Duodenal mucosa (tissue), 2 donors: ENCODE measurements around the gene EID1.

Experiments used
- H3K27ac ChIP-seq: one replicate; pipeline ENCODE4 v1.7.0; 2013; ENCODE audit warnings: low read depth, low read length
- H3K27me3 ChIP-seq, 2 donors: one replicate each; pipeline ENCODE4 v1.7.0; 2013; ENCODE audit warnings: low read length in 2 of 2, control low read depth in 1 of 2; ENCODE audit not compliant: insufficient read depth in 2 of 2, control insufficient read depth in 1 of 2
- H3K36me3 ChIP-seq, 2 donors: one replicate each; pipeline ENCODE4 v1.7.0; 2013; ENCODE audit warnings: low read length in 2 of 2, control low read depth in 1 of 2; ENCODE audit not compliant: insufficient read depth in 2 of 2, control insufficient read depth in 1 of 2
- H3K4me1 ChIP-seq, 2 donors: one replicate each; pipeline ENCODE4 v1.7.0; 2013; ENCODE audit warnings: low read length in 2 of 2, control low read depth in 1 of 2; ENCODE audit not compliant: insufficient read depth in 2 of 2, control insufficient read depth in 1 of 2
- H3K4me3 ChIP-seq, 2 donors: one replicate each; pipeline ENCODE4 v1.7.0; 2013; ENCODE audit warnings: low read length in 2 of 2, low read depth in 1 of 2
- H3K9ac ChIP-seq, 2 donors: one replicate each; pipeline ENCODE4 v1.7.0; 2013; ENCODE audit warnings: low read length in 2 of 2, low read depth in 1 of 2
- H3K9me3 ChIP-seq, 2 donors: one replicate each; pipeline ENCODE4 v1.7.0; 2013; ENCODE audit warnings: low read length in 2 of 2, control low read depth in 1 of 2; ENCODE audit not compliant: control insufficient read depth in 1 of 2

Gene EID1

DNA sequence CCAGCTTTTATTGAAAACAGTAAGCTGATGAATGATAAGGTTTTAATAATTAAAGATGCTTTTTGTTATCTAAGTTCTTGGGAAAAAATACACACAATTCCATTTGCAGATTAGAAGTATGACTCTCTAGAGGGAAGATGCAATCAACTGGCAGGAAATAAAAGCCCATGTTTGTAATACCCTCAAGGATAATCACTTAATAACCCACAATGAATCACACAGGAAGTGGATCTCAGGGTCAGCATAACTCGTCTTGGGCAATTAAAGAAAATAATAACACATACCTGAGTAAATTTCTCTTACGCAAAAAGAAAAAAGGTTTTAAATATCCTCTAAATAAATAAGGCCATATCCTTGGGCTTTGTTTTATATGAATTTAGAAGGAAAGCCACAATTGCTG, 9.4 kb upstream of the EID1 start:
- no peak overlapping the region for H3K27ac ChIP-seq
- H3K9ac ChIP-seq = no peak overlapping the region
- no peaks in the 10 kb centered on the region for H3K9me3 ChIP-seq
- H3K4me3 ChIP-seq = no peak overlapping the region
- peaks cover 0 to 4% of the 10 kb centered on the region in 2 donors for H3K27me3 ChIP-seq
- H3K4me1 ChIP-seq = no peaks in the 10 kb centered on the region
- no peaks in the 10 kb centered on the region for H3K36me3 ChIP-seq

DNA sequence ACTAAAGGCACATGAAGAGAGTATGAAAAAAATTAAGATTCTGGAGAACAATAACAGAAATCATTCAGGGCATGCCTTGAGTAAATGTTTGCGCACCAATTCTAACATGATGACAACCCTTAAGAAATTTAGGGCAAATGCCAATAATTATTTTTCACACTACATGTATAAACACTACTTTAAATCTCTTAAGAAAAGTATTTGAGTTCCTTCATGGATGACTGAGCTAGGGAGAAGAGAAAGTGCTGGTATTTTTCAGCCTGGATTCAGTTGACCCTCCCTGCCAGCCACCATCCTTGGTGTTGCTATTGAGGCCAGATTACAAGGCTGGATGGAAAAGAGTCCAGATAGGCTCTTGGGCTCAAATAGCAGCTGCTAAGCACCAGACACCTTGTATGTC, 8.0 kb upstream of the EID1 start:
- no peak overlapping the region for H3K9ac ChIP-seq
- no peak overlapping the region for H3K27ac ChIP-seq
- no peak overlapping the region for H3K4me3 ChIP-seq
- H3K27me3 ChIP-seq = peaks cover 0 to 6% of the 10 kb centered on the region in 2 donors
- no peaks in the 10 kb centered on the region for H3K36me3 ChIP-seq
- no peaks in the 10 kb centered on the region for H3K4me1 ChIP-seq
- no peaks in the 10 kb centered on the region for H3K9me3 ChIP-seq

- H3K4me1 ChIP-seq = no peaks in the 10 kb centered on the region
- no peak overlapping the region for H3K9ac ChIP-seq
- H3K36me3 ChIP-seq = no peaks in the 10 kb centered on the region
- no peak overlapping the region for H3K27ac ChIP-seq
- H3K9me3 ChIP-seq = no peaks in the 10 kb centered on the region
- H3K27me3 ChIP-seq = peaks cover 0 to 6% of the 10 kb centered on the region in 2 donors
- H3K4me3 ChIP-seq = no peak overlapping the region
These were observed 6.4 kb upstream of the EID1 start for GRCh38 chr15:48871542-48871941.

DNA sequence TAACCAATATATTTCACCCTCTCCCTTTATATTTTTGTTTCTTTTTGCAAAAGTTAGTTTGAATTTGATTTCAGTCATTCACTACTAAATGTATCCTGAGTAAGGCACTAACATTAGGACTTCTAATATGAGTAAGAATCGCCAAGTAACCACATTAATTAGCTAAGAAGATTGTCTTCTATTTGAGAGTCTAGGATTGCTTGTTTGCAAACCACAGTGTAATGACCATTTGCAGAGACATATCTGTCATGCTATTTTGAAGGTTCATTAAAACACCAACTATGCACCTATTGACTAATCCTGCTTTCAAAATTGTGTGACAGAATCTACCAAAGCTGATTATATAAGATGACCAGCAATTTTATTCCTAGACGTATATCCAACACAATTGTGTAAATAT, 5.3 kb upstream of the EID1 start:
- no peak overlapping the region for H3K4me3 ChIP-seq
- H3K27ac ChIP-seq = no peak overlapping the region
- no peaks in the 10 kb centered on the region for H3K36me3 ChIP-seq
- peaks cover 0 to 6% of the 10 kb centered on the region in 2 donors for H3K27me3 ChIP-seq
- no peaks in the 10 kb centered on the region for H3K9me3 ChIP-seq
- H3K4me1 ChIP-seq = no peaks in the 10 kb centered on the region
- no peak overlapping the region for H3K9ac ChIP-seq

DNA sequence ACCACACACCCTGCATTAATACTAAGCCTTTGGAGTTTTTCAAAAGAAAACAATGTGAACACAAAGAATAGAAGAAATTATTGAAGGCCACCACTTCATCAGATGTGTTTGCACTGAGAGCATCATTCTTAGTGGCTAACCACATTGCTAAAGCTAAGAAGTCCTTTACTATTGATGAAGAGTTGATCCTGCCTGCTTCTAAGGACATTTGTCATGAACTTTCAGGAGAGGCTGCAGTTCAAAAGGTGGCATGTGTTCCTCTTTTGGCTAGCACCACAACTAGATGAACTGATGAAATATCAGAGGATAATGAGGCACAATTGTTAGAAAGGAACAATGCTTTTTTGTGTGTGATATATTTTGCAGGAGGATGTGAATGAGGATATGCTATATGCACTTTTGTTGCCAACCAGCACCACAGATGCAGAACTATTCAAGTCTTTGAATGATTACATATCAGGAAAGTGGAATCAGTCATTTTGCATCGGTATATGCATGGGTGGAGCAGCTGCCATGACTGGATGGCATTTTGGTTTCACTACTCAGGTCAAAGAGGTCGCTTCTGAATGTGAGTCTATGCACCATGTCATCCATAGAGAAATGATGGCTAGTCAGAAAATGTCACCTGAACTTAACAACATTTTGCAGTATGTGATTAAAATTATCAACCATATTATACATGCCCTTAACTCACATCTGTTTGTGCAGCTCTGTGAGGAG, 2.5 kb upstream of the EID1 start:
- no peak overlapping the region for H3K27ac ChIP-seq
- peaks cover 0 to 6% of the 10 kb centered on the region in 2 donors for H3K27me3 ChIP-seq

GRCh38 chr15:48876057-48876456, 1.9 kb upstream of the EID1 start:
- Histone ChIP-seq H3K27ac (no peak overlapping the region), H3K9me3 (no peaks in the 10 kb centered on the region), H3K4me1 (peaks cover 0 to 17% of the 10 kb centered on the region in 2 donors), H3K27me3 (peaks cover 0 to 6% of the 10 kb centered on the region in 2 donors), H3K36me3 (no peaks in the 10 kb centered on the region), H3K9ac (no peak overlapping the region), H3K4me3 (no peak overlapping the region)

More for the DNA sequence above, 2.5 kb upstream of the EID1 start:
- Histone ChIP-seq H3K9me3 (no peaks in the 10 kb centered on the region), H3K4me1 (peaks cover 0 to 17% of the 10 kb centered on the region in 2 donors), H3K4me3 (no peak overlapping the region), H3K9ac (no peak overlapping the region), H3K36me3 (no peaks in the 10 kb centered on the region)

DNA sequence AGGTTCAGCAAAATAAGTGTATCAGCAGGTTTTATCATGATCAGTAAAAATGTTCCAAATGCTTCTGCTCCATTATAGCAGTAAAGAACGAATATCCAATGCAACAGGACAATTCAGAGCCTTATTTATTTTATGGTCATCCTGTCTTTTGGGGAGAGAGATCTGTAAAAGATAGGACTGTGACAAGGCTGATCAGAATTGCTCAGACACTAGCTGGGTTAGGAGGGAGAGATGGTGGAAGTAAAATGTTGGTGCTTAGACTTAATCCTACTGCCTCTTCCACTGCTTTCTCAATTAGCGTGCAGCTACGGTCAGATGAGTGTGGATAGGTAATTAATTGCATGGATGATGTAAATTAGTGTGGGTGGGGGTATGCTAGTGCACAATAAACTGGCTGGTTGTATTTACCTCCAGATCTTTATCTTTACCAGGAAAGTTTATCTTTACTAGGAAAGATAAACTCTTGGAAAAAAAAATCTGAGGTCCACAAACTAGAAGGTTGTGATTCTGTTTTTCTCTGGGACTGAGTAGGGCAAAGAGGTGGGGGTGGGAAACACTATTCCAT, 2.2 kb downstream of the EID1 start:
- H3K4me3 ChIP-seq = no peak overlapping the region
- H3K9ac ChIP-seq = no peak overlapping the region
- no peaks in the 10 kb centered on the region for H3K9me3 ChIP-seq
- no peaks in the 10 kb centered on the region for H3K27me3 ChIP-seq
- H3K4me1 ChIP-seq = peaks cover 0 to 17% of the 10 kb centered on the region in 2 donors
- no peaks in the 10 kb centered on the region for H3K36me3 ChIP-seq
- H3K27ac ChIP-seq = no peak overlapping the region

DNA sequence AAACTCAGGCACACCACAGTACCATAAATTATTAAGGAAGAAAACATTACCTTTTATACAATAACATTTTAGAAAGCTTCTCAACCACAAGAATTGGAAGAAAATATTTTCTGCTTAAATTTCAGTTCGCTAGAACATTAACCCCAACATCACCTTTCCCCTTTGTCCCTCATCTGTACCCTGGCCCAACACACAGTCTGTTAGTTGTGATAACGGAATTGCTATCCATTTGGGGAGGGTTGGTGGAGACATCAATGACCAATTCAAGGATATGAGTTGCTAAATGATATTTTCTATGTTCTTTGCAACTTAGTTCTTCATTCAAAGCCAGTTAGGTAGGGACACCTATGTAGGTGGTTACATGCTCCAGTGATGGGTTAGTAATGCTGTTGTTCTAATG, 5.8 kb downstream of the EID1 start:
- H3K36me3 ChIP-seq = no peaks in the 10 kb centered on the region
- H3K27ac ChIP-seq = no peak overlapping the region
- H3K4me3 ChIP-seq = no peak overlapping the region
- H3K27me3 ChIP-seq = no peaks in the 10 kb centered on the region
- no peaks in the 10 kb centered on the region for H3K9me3 ChIP-seq
- peaks cover 0 to 17% of the 10 kb centered on the region in 2 donors for H3K4me1 ChIP-seq
- no peak overlapping the region for H3K9ac ChIP-seq

- Histone ChIP-seq H3K9me3 (no peaks in the 10 kb centered on the region), H3K27me3 (no peaks in the 10 kb centered on the region), H3K9ac (no peak overlapping the region), H3K27ac (no peak overlapping the region), H3K4me3 (no peak overlapping the region), H3K36me3 (no peaks in the 10 kb centered on the region), H3K4me1 (no peaks in the 10 kb centered on the region)
These were observed 9.2 kb downstream of the EID1 start for GRCh38 chr15:48887144-48887543.

GRCh38 chr15:48888191-48888590, 10.3 kb downstream of the EID1 start:
- Histone ChIP-seq H3K36me3 (no peaks in the 10 kb centered on the region), H3K4me3 (no peak overlapping the region), H3K9me3 (no peaks in the 10 kb centered on the region), H3K27me3 (no peaks in the 10 kb centered on the region), H3K9ac (no peak overlapping the region), H3K27ac (no peak overlapping the region), H3K4me1 (no peaks in the 10 kb centered on the region)
